Endothelial cell of umbilical vein (primary cell): ENCODE measurements around the gene DOCK7. TPM values are rescaled to one million over a fixed set of nuclear protein-coding genes. Genes with fewer than 3 reads are reported as not detected.

Experiments used
- BruUV-seq: library from RNA; stranded (reverse); fragments of 400-500 nt; replicated peaks from 2 replicates; lab custom pipeline; 2021; lab: Mats Ljungman, UMichigan
- CTCF ChIA-PET: fragments of 300-600, 350-600 bp; sonication (Branson Sonifier 250); formaldehyde crosslinking; loops from one replicate; lab custom pipeline; 2021; ENCODE audit warnings: antibody characterized with exemption, inconsistent platforms; lab: Charles Lee
- POLR2A ChIA-PET: fragments of 300-600, 350-600 bp; sonication (Branson Sonifier 250); formaldehyde crosslinking; loops from one replicate; lab custom pipeline; 2021; ENCODE audit warnings: antibody characterized with exemption, inconsistent platforms; lab: Charles Lee
- DNase-seq: peaks from one replicate; pipeline ENCODE4 v3.0.0-alpha.2; 2011; ENCODE audit warnings: low read depth, low spot score
- FAIRE-seq: peaks from 2 replicates; lab custom pipeline; 2011; peaks lifted over from hg19 to GRCh38; lab: Jason Lieb, UNC
- H2AFZ ChIP-seq: 2 replicates; pipeline ENCODE4 v1.6.0; 2012; ENCODE audit warnings: low read depth, low read length, control low read depth, inconsistent platforms
- H3K27ac ChIP-seq: 2 replicates; pipeline ENCODE4 v1.5.1; 2011; ENCODE audit warnings: low read depth, mild to moderate bottlenecking, control low read depth, low read length, moderate library complexity; ENCODE audit not compliant: insufficient read depth
- H3K27me3 ChIP-seq, 2 experiments: 2 replicates each; pipeline versions ENCODE4 v1.6.0 to v1.6.1; 2011; ENCODE audit warnings: low read length in 2 of 2, mixed read lengths in 1 of 2; ENCODE audit not compliant: control insufficient read depth in 2 of 2, insufficient read depth in 2 of 2
- H3K36me3 ChIP-seq, 2 experiments: 2 replicates in 1 of 2; 3 replicates in 1 of 2; pipeline ENCODE4 v1.5.1; 2011; ENCODE audit warnings: low read length in 2 of 2, mild to moderate bottlenecking in 1 of 2, moderate library complexity in 1 of 2; ENCODE audit not compliant: control insufficient read depth in 2 of 2, insufficient read depth in 2 of 2; ENCODE audit errors: extremely low read depth in 1 of 2
- H3K4me1 ChIP-seq: 3 replicates; pipeline ENCODE4 v1.5.1; 2011; ENCODE audit warnings: mild to moderate bottlenecking, low read length; ENCODE audit not compliant: control insufficient read depth, insufficient read depth; ENCODE audit errors: extremely low read depth
- H3K4me2 ChIP-seq: 2 replicates; pipeline ENCODE4 v1.6.1; 2011; ENCODE audit warnings: low read length, control low read depth, mixed read lengths; ENCODE audit not compliant: insufficient read depth
- H3K4me3 ChIP-seq, 3 experiments: fragments of 200-600 bp in 1 of 3; sonication (generic), shearing (Covaris generic) in 1 of 3; replicated peaks in 1 of 3; 2 replicates each; pipeline ENCODE4 v1.5.1; 2011 to 2016; ENCODE audit warnings: control low read depth in 3 of 3, low read length in 3 of 3, mild to moderate bottlenecking in 2 of 3, inconsistent platforms in 1 of 3, low read depth in 1 of 3, moderate library complexity in 1 of 3; ENCODE audit not compliant: insufficient read depth in 1 of 3
- H3K79me2 ChIP-seq: 2 replicates; pipeline ENCODE4 v1.6.0; 2012; ENCODE audit warnings: low read length, inconsistent platforms; ENCODE audit not compliant: control insufficient read depth, insufficient read depth
- H3K9ac ChIP-seq: replicated peaks from 2 replicates; pipeline ENCODE3; 2011; ENCODE audit warnings: low read length, control low read depth; ENCODE audit not compliant: insufficient read depth; ENCODE audit errors: extremely low read depth
- H3K9me1 ChIP-seq: replicated peaks from 3 replicates; pipeline ENCODE4 v1.6.0; 2011; ENCODE audit warnings: mild to moderate bottlenecking, low read length; ENCODE audit not compliant: control insufficient read depth, insufficient read depth; ENCODE audit errors: extremely low read depth
- H3K9me3 ChIP-seq: replicated peaks from 2 replicates; pipeline ENCODE4 v1.5.1; 2012; ENCODE audit warnings: low read length, inconsistent platforms; ENCODE audit not compliant: control insufficient read depth, insufficient read depth
- H4K20me1 ChIP-seq: replicated peaks from 2 replicates; pipeline ENCODE3; 2011; ENCODE audit warnings: mild to moderate bottlenecking, low read length; ENCODE audit not compliant: control insufficient read depth, insufficient read depth; ENCODE audit errors: extremely low read depth
- EZH2 ChIP-seq: IDR thresholded peaks from 2 replicates; pipeline ENCODE4 v1.6.1; 2012; ENCODE audit warnings: borderline replicate concordance, low read depth, mild to moderate bottlenecking, moderate library complexity, low read length, inconsistent platforms; ENCODE audit not compliant: severe bottlenecking
- FOS ChIP-seq: IDR thresholded peaks from 2 replicates; pipeline ENCODE4 v1.6.1; 2011; ENCODE audit warnings: mild to moderate bottlenecking, low read length, moderate library complexity, borderline replicate concordance; ENCODE audit not compliant: insufficient read depth
- GATA2 ChIP-seq: IDR thresholded peaks from 2 replicates; pipeline ENCODE4 v1.7.0; 2011; ENCODE audit warnings: low read depth, mild to moderate bottlenecking, moderate library complexity, mixed read lengths, low read length; ENCODE audit not compliant: insufficient read length, insufficient read depth
- JUN ChIP-seq: IDR thresholded peaks from 2 replicates; pipeline ENCODE4 v1.6.1; 2011; ENCODE audit warnings: borderline replicate concordance, low read depth; ENCODE audit not compliant: insufficient read length, insufficient read depth
- MYC ChIP-seq: IDR thresholded peaks from one replicate; pipeline ENCODE4 v1.6.1; 2011; ENCODE audit warnings: mild to moderate bottlenecking, low read depth, low read length
- POLR2A ChIP-seq: IDR thresholded peaks from 2 replicates; pipeline ENCODE4 v1.6.1; 2012; ENCODE audit warnings: low read depth, mild to moderate bottlenecking, control low read depth, low read length
- POLR2AphosphoS5 ChIP-seq: IDR thresholded peaks from 2 replicates; pipeline ENCODE4 v1.6.1; 2012; ENCODE audit warnings: low read depth, mild to moderate bottlenecking, control low read depth, low read length, moderate library complexity; ENCODE audit not compliant: insufficient read depth
- dilution Hi-C: fragments of 300-500 bp; cut with MboI; formaldehyde crosslinking; loops from one replicate; pipeline ENCODE4 v1.15.0; 2019; ENCODE audit warnings: low sequenced_read_pairs; ENCODE audit not compliant: extremely low pct_ligation_motif_present
- intact Hi-C: fragments of 100-400 bp; cut with micrococcal nuclease; formaldehyde crosslinking; loops from one replicate; pipeline ENCODE4 v1.10.0; 2022
- polyA plus RNA-seq, 4 experiments: library from polyadenylated mRNA; depleted of rRNA in 3 of 4; stranded (reverse) in 3 of 4; unstranded in 1 of 4; fragments of >200 nt; gene quantifications; 2 replicates each; pipeline versions ENCODE4 v1.2.1 to v1.2.3, GENCODE V29; 2011 to 2012; ENCODE audit warnings: missing spikeins in 1 of 4
- small RNA-seq: library from RNA; depleted of rRNA; stranded (forward); fragments of <200 nt; gene quantifications from one replicate; pipeline ENCODE3, GENCODE V24; 2012; ENCODE audit warnings: low replicate concordance, low read depth; ENCODE audit not compliant: insufficient read depth, insufficient read length
- total RNA-seq: library from RNA; stranded (reverse); gene quantifications from 2 replicates; pipeline ENCODE4 v1.2.3, GENCODE V29; 2021
- TF ChIP-seq, protein P1 (sequence below), 2 donors: IDR thresholded peaks; 1 replicate in 1 of 2; 2 replicates in 1 of 2; pipeline ENCODE4 v1.5.1; 2011; ENCODE audit warnings: low read length in 2 of 2, mild to moderate bottlenecking in 2 of 2, moderate library complexity in 2 of 2, control low read depth in 1 of 2, inconsistent platforms in 1 of 2, low read depth in 1 of 2; ENCODE audit not compliant: insufficient read depth in 1 of 2; ENCODE audit errors: extremely low read depth in 1 of 2
- TF ChIP-seq, protein P2 (sequence below): IDR thresholded peaks from 2 replicates; pipeline ENCODE4 v1.6.1; 2011; ENCODE audit not compliant: insufficient read depth, insufficient read length

Gene DOCK7
- total and polyA plus RNA-seq, 2 donors (not counting 3 experiments of a cell fraction or from before 2014, with no cell fraction given) = 9.4 to 31.9 TPM

DNA sequence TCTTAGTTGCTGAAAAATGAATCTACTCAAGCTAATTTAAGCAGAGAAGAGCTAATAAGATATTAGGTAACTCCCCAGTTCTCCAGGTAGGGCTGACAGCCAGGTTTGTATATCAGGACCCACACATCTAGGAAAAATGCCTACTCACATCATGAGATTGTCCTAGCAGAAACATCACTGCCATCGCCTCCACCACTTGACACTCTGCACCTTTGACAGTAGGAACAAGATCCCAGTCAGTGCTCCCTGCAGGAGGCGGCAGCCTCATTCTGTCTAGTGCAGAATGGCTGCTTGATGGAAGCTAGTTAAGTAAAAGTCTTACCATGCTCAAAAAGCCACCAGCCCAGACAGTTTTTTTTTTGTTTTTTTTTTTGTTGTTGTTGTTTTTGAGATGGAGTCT is 282.9 kb downstream of the DOCK7 start:
- Histone ChIP-seq H3K79me2 (no peaks in the 10 kb centered on the region), H3K4me3 (no peak overlapping the region), H2AFZ (no peak overlapping the region), H3K36me3 (no peaks in the 10 kb centered on the region), H4K20me1 (no peaks in the 10 kb centered on the region), H3K27me3 (no peaks in the 10 kb centered on the region), H3K27ac (no peak overlapping the region), H3K4me1 (no peaks in the 10 kb centered on the region), H3K9ac (no peak overlapping the region), H3K9me3 (no peaks in the 10 kb centered on the region), H3K4me2 (no peak overlapping the region), H3K9me1 (no peaks in the 10 kb centered on the region)
- BruUV-seq = no TSS peak
- POLR2A ChIA-PET = no interaction called here
- intact Hi-C loops = no loop called here
- dilution Hi-C loops = no loop called here
- DNase-seq (no peak), FAIRE-seq (no peak)
- CTCF ChIA-PET = interaction anchor here (0.7 to 7.8 kb wide), 4 partner anchors 14 to 270 kb away, joined by 3 to 183 read pairs (median 3); no protein-coding TSS in a partner anchor
- TF ChIP-seq JUN (no peak), POLR2A (no peak), MYC (no peak), GATA2 (no peak), POLR2AphosphoS5 (no peak), EZH2 (no peak), FOS (no peak)
- TF ChIP-seq, protein P1, sequence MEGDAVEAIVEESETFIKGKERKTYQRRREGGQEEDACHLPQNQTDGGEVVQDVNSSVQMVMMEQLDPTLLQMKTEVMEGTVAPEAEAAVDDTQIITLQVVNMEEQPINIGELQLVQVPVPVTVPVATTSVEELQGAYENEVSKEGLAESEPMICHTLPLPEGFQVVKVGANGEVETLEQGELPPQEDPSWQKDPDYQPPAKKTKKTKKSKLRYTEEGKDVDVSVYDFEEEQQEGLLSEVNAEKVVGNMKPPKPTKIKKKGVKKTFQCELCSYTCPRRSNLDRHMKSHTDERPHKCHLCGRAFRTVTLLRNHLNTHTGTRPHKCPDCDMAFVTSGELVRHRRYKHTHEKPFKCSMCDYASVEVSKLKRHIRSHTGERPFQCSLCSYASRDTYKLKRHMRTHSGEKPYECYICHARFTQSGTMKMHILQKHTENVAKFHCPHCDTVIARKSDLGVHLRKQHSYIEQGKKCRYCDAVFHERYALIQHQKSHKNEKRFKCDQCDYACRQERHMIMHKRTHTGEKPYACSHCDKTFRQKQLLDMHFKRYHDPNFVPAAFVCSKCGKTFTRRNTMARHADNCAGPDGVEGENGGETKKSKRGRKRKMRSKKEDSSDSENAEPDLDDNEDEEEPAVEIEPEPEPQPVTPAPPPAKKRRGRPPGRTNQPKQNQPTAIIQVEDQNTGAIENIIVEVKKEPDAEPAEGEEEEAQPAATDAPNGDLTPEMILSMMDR (IDR thresholded peaks at IDR 0.05; ENCODE audit: extremely low read depth in 1 of 2, insufficient read depth in 1 of 2, low read depth in 1 of 2, low read length in 2 of 2) = no peak
- TF ChIP-seq, protein P2, sequence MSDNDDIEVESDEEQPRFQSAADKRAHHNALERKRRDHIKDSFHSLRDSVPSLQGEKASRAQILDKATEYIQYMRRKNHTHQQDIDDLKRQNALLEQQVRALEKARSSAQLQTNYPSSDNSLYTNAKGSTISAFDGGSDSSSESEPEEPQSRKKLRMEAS = no peak

Small RNAs within 50 kb of the gene (small RNA-seq; reads per million reads assigned to genes)
- gene AL451044.1 = not detected

Other genes with a start within 250 kb of the DOCK7 start
- not detected in 2 replicates for gene ANGPTL3, start 90.9 kb downstream of the DOCK7 start, total RNA-seq
- not detected in 2 replicates for gene ANGPTL3, start 90.9 kb downstream of the DOCK7 start, polyA plus RNA-seq
- 9.5 and 11.8 TPM in 2 replicates for gene ATG4C, start 95.7 kb upstream of the DOCK7 start, total RNA-seq
- 1.7 and 2.8 TPM in 2 replicates for gene ATG4C, start 95.7 kb upstream of the DOCK7 start, polyA plus RNA-seq